ENCODE results near the gene SHROOM1.

The SHROOM1 gene

DNA sequence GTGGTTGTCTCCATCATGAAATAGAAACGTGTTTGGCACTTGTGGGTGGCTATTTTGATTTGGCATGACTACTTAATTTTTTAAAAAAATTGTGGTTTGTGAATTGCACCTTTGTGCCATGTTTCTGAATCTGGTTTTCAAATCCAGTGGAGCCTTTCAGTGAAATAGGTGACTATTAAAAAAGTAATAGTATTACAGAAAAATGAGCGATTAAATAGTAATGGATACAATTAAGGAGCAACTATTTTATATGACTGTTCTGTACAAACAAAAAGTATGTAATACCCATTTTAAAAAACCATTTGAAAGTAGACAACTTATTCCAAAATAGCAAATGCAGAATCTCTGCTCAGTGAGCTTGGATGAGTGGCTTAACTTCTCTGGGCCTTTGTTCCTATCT is 14.4 kb downstream of the SHROOM1 start:
- TF ChIP-seq, protein P1, sequence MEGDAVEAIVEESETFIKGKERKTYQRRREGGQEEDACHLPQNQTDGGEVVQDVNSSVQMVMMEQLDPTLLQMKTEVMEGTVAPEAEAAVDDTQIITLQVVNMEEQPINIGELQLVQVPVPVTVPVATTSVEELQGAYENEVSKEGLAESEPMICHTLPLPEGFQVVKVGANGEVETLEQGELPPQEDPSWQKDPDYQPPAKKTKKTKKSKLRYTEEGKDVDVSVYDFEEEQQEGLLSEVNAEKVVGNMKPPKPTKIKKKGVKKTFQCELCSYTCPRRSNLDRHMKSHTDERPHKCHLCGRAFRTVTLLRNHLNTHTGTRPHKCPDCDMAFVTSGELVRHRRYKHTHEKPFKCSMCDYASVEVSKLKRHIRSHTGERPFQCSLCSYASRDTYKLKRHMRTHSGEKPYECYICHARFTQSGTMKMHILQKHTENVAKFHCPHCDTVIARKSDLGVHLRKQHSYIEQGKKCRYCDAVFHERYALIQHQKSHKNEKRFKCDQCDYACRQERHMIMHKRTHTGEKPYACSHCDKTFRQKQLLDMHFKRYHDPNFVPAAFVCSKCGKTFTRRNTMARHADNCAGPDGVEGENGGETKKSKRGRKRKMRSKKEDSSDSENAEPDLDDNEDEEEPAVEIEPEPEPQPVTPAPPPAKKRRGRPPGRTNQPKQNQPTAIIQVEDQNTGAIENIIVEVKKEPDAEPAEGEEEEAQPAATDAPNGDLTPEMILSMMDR (conservative IDR thresholded peaks at IDR 0.05): no peak
- no peak overlapping the region for H3K27ac ChIP-seq

DNA sequence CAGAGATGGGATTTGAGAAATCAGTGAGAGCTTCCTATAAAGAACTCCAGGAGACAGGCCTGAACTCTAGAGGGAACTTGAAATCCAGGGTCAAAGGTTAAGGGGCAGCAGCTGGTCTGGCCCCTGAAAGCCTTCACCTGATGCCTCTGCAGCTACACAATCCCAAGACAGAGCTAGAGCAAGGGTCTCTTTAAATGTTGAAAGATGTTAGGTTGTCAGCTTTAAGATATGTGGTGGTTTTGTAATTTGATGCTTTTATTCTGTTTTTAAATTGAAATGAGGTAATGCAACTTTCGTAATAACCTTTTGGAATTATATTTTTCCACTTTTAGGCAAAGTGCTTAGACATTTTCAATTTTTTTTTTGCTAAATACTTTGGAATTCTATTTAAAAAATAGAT is 15.0 kb downstream of the SHROOM1 start:
- TF ChIP-seq, protein P1 (conservative IDR thresholded peaks at IDR 0.05): no peak
- no peak overlapping the region for H3K27ac ChIP-seq

DNA sequence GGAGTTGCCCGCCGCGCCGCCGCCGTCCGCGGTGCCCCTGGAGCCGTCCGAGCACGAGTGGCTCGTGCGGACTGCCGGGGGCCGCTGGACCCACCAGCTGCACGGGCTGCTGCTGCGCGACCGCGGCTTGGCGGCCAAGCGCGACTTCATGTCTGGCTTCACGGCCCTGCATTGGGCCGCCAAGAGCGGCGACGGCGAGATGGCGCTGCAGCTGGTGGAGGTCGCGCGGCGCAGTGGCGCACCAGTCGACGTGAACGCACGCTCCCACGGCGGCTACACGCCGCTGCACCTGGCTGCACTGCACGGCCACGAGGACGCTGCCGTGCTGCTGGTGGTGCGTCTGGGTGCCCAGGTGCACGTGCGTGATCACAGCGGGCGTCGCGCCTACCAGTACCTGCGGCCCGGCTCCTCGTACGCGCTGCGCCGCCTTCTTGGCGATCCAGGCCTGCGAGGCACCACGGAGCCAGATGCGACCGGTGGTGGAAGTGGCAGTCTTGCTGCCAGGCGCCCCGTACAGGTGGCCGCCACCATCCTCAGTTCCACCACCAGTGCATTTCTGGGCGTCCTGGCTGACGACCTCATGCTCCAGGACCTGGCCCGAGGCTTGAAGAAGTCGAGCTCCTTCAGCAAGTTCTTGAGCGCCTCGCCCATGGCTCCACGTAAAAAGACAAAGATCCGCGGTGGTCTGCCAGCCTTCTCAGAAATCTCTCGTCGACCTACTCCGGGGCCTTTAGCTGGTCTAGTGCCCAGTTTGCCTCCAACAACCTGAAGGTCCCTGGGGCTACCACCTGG is 15.7 kb downstream of the SHROOM1 start:
- no peak overlapping the region for H3K27ac ChIP-seq
- TF ChIP-seq, protein P1 (conservative IDR thresholded peaks at IDR 0.05): no peak

DNA sequence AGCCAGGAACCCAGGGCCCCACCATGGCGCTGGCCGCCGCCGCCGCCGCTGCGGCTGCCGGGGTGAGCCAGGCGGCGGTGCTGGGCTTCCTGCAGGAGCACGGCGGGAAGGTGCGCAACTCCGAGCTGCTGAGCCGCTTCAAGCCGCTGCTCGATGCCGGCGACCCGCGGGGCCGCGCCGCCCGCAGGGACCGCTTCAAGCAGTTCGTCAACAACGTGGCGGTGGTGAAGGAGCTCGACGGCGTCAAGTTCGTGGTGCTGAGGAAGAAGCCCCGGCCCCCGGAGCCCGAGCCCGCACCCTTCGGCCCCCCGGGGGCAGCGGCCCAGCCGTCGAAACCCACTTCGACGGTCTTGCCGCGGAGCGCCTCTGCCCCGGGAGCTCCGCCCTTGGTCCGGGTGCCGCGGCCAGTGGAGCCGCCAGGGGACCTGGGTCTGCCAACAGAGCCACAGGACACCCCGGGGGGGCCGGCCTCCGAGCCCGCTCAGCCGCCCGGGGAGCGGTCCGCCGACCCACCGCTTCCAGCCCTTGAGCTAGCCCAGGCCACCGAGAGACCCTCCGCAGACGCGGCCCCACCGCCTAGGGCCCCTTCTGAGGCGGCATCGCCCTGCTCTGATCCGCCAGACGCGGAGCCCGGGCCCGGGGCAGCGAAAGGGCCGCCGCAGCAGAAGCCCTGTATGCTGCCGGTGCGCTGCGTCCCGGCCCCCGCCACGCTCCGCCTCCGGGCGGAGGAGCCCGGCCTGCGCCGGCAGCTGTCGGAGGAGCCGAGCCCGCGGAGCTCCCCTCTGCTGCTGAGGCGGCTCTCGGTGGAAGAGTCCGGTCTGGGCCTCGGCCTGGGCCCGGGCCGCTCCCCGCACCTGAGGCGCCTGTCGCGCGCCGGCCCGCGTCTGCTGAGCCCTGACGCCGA is 16.6 kb downstream of the SHROOM1 start:
- peak overlapping the region; percentile 27; the same call in 1 of the 2 replicates for H3K27ac ChIP-seq
- TF ChIP-seq, protein P1 (conservative IDR thresholded peaks at IDR 0.05): no peak

DNA sequence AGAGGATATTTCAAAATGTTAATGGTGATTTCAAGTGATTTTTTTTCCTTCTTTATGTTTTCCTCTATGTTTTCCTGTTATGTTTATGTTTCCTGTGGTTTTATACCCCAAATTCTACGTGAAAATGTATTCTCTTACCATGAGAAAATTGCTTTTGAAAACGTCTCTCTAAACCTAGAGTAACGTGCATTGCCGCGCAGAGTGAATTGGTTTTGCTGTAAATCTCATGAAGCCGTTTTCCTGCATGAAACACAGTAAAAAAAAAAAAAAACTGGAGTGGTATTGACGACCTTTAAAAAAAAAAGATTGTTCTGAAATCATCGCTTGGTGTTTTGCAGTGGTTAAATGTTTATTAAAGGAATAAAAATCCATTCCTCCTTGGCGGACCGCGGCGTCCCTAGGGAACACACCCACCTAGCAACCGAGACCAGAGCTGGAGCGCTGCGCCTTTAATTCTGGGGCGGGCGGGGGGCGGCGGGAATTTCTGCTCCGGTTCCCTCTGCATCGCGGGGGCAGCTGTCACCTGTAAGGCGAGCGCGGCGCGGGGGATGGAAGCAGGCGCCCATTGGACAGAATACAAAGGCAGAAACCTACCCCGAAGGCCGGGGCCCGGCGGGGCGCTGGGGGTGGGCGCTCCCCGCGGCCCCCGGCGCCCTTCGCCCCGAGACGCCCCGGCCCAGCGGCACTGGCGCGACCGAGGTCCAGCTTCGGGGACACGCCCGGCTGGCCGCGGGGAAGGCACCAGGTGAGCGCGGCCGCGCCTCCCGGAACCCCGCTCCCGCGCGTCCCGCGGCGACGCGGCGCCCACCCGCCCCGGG is 17.5 kb downstream of the SHROOM1 start, which contains the start of gene SOWAHA:
SOWAHA (plus strand) TSS at position 522 of the 818 bp plus-strand sequence. CDS start 320 bp downstream, outside the sequence.
- peak within 1 kb of the TSS; percentile 27; the same call in 1 of the 2 replicates for H3K27ac ChIP-seq
- TF ChIP-seq, protein P1 (conservative IDR thresholded peaks at IDR 0.05): no peak

DNA sequence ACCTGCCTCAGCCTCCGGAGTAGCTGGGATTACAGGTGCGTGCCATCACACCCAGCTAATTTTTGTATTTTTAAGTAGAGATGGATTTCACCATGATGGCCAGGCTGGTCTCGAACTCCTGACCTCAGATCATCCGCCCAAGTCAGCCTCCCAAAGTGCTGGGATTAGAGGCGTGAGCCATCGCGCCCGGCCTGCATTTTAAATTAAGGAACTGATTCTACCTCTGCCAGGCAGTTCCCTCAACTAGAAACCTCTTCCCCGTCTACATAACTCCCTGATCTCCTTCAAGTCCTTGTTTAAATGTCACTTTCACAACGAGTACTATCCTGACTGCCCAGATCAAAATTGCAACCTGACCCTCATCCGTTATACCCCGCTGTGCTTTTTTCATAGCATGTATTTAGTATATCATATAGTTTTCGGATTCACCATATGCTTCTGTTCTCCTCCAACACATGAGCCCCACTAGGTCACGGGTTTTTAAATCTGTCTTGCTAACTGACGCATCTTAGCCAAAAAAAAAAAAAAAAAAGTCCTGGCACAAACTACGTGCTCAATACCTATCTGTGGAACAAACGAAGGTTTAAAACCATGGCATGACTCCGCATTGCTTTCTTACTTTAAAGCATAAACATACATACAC is 18.2 kb downstream of the SHROOM1 start:
- no peak overlapping the region for H3K27ac ChIP-seq
- TF ChIP-seq, protein P1 (conservative IDR thresholded peaks at IDR 0.05): no peak
